Inflammatory macrophage treated with lipopolysaccharide for 4 hours (primary cell): ENCODE results near the gene DMAC2.
"Not testable (repeated sequence)": the region's sequence is repeated elsewhere in the genome, so short reads cannot be mapped to it uniquely, and the experiment has no call there.

Experiments used
- DNase-seq: peaks from one replicate; pipeline ENCODE4 v3.0.0-alpha.2; 2020

Gene DMAC2

GRCh38 chr19:41442473-41443355 is 3.0 kb upstream of the DMAC2 start, which contains the start of gene ERICH4:
ERICH4 (plus strand) TSS chr19:41443156; CDS start chr19:41443170, 14 bp downstream.
- DNase-seq = no peak

- no peak for DNase-seq
Measured at GRCh38 chr19:41441321-41441945, 1.7 kb upstream of the DMAC2 start.

- DNase-seq = no peak
Measured at GRCh38 chr19:41437944-41438574, 1.7 kb downstream of the DMAC2 start.

- DNase-seq = no peak
Measured at GRCh38 chr19:41436674-41436951, 3.1 kb downstream of the DMAC2 start.

GRCh38 chr19:41435936-41436673 is 3.6 kb downstream of the DMAC2 start:
- DNase-seq = no peak

GRCh38 chr19:41435376-41435775 is 4.3 kb downstream of the DMAC2 start:
- DNase-seq = not testable (repeated sequence)

GRCh38 chr19:41434450-41434849 is 5.3 kb downstream of the DMAC2 start:
- DNase-seq = no peak

GRCh38 chr19:41433171-41433570 is 6.5 kb downstream of the DMAC2 start:
- no peak for DNase-seq

- DNase-seq = peak; percentile 67
Measured at GRCh38 chr19:41431426-41432386, 8.0 kb downstream of the DMAC2 start.

GRCh38 chr19:41430922-41431321 is 8.8 kb downstream of the DMAC2 start:
- DNase-seq = no peak

- DNase-seq = no peak
Measured at GRCh38 chr19:41428481-41428859, 11.2 kb downstream of the DMAC2 start.

- no peak for DNase-seq
Measured at GRCh38 chr19:41427647-41428480, 11.8 kb downstream of the DMAC2 start.

- peak; percentile 40 for DNase-seq
Measured at GRCh38 chr19:41426952-41427646, 12.6 kb downstream of the DMAC2 start, which contains the start of gene B3GNT8. B3GNT8 (minus strand) TSS chr19:41427374; CDS start chr19:41426778, 596 bp downstream.

- no peak for DNase-seq
Measured at GRCh38 chr19:41426116-41426841, 13.4 kb downstream of the DMAC2 start.

- DNase-seq = no peak
Measured at GRCh38 chr19:41425174-41426115, 14.3 kb downstream of the DMAC2 start.

GRCh38 chr19:41424335-41425173 is 15.2 kb downstream of the DMAC2 start:
- DNase-seq = no peak

GRCh38 chr19:41422955-41423354 is 16.8 kb downstream of the DMAC2 start:
- no peak for DNase-seq
